Trophoblast cell (in vitro differentiated cells and primary cell): ENCODE measurements around the gene PIP4K2C.

Experiments
- DNase-seq, 2 donors: peaks; one replicate each; pipeline ENCODE4 v3.0.0-alpha.2; 2016
- H2AFZ ChIP-seq: 2 replicates; pipeline ENCODE4 v1.6.1; 2013; ENCODE audit warnings: low read length, moderate library complexity, mild to moderate bottlenecking; ENCODE audit not compliant: insufficient read depth, poor library complexity
- H2AK5ac ChIP-seq: 2 replicates; pipeline ENCODE4 v1.6.1; 2013; ENCODE audit warnings: mild to moderate bottlenecking, low read length
- H2BK120ac ChIP-seq: 2 replicates; pipeline ENCODE4 v1.6.1; 2013; ENCODE audit warnings: low read length, mild to moderate bottlenecking, moderate library complexity; ENCODE audit not compliant: insufficient read depth, poor library complexity
- H2BK12ac ChIP-seq: 2 replicates; pipeline ENCODE4 v1.6.1; 2013; ENCODE audit warnings: mild to moderate bottlenecking, low read length, moderate library complexity
- H2BK5ac ChIP-seq: 2 replicates; pipeline ENCODE4 v1.6.1; 2013; ENCODE audit warnings: low read length, low read depth, moderate library complexity, mild to moderate bottlenecking; ENCODE audit not compliant: poor library complexity
- H3K14ac ChIP-seq: 2 replicates; pipeline ENCODE4 v1.6.1; 2013; ENCODE audit warnings: mild to moderate bottlenecking, low read length
- H3K18ac ChIP-seq: 2 replicates; pipeline ENCODE4 v1.6.1; 2013; ENCODE audit warnings: mild to moderate bottlenecking, low read length
- H3K23ac ChIP-seq: 2 replicates; pipeline ENCODE4 v1.6.1; 2013; ENCODE audit warnings: low read length
- H3K27ac ChIP-seq: 2 replicates; pipeline ENCODE4 v1.5.1; 2013; ENCODE audit warnings: low read depth, mild to moderate bottlenecking, inconsistent platforms, low read length, moderate library complexity
- H3K27me3 ChIP-seq: 2 replicates; pipeline ENCODE4 v1.6.1; 2013; ENCODE audit warnings: inconsistent platforms, mild to moderate bottlenecking, low read length, moderate library complexity; ENCODE audit not compliant: insufficient read depth
- H3K36me3 ChIP-seq, 2 experiments: 1 replicate in 1 of 2; 2 replicates in 1 of 2; pipeline ENCODE4 v1.6.1; 2013; ENCODE audit warnings: low read length in 2 of 2, mild to moderate bottlenecking in 2 of 2, moderate library complexity in 1 of 2; ENCODE audit not compliant: insufficient read depth in 2 of 2, control insufficient read depth in 1 of 2
- H3K4ac ChIP-seq: 2 replicates; pipeline ENCODE4 v1.6.1; 2013; ENCODE audit warnings: low read depth, mild to moderate bottlenecking, low read length, moderate library complexity
- H3K4me1 ChIP-seq, 2 experiments: 1 replicate in 1 of 2; 2 replicates in 1 of 2; pipeline ENCODE4 v1.6.1; 2013; ENCODE audit warnings: low read length in 2 of 2, mild to moderate bottlenecking in 2 of 2, moderate library complexity in 1 of 2; ENCODE audit not compliant: insufficient read depth in 2 of 2, control insufficient read depth in 1 of 2
- H3K4me2 ChIP-seq: 2 replicates; pipeline ENCODE4 v1.6.1; 2013; ENCODE audit warnings: inconsistent platforms, mild to moderate bottlenecking, low read length, moderate library complexity
- H3K4me3 ChIP-seq: 2 replicates; pipeline ENCODE4 v1.5.1; 2013; ENCODE audit warnings: mild to moderate bottlenecking, low read depth, low read length, inconsistent platforms
- H3K79me1 ChIP-seq: one replicate; pipeline ENCODE4 v1.6.1; 2013; ENCODE audit warnings: low read length
- H3K79me2 ChIP-seq: 2 replicates; pipeline ENCODE4 v1.6.1; 2013; ENCODE audit warnings: low read length, mild to moderate bottlenecking; ENCODE audit not compliant: control insufficient read depth, insufficient read depth, poor library complexity
- H3K9ac ChIP-seq: 2 replicates; pipeline ENCODE4 v1.6.1; 2013; ENCODE audit warnings: mild to moderate bottlenecking, low read length
- H3K9me3 ChIP-seq: 2 replicates; pipeline ENCODE4 v1.6.1; 2013; ENCODE audit warnings: low read depth, mild to moderate bottlenecking, control low read depth, inconsistent platforms, low read length; ENCODE audit not compliant: insufficient read depth
- H4K12ac ChIP-seq: 2 replicates; pipeline ENCODE4 v1.6.1; 2013; ENCODE audit warnings: low read depth, mild to moderate bottlenecking, low read length, moderate library complexity
- H4K8ac ChIP-seq: 2 replicates; pipeline ENCODE4 v1.6.1; 2013; ENCODE audit warnings: low read depth, mild to moderate bottlenecking, low read length, moderate library complexity
- H4K91ac ChIP-seq: one replicate; pipeline ENCODE4 v1.6.1; 2013; ENCODE audit warnings: low read depth, mild to moderate bottlenecking, low read length, moderate library complexity
- WGBS: extraction: QIAGEN DNeasy Blood & Tissue Kit; methylation state at CpG from one replicate; pipeline ENCODE4 v1.1.7; 2013; ENCODE audit warnings: missing lambda C conversion rate; ENCODE audit not compliant: insufficient read length, insufficient coverage; ENCODE audit errors: extremely low coverage; 5-methylcytosine and 5-hydroxymethylcytosine counted together

PIP4K2C gene

GRCh38 chr12:57584050-57584449 is 6.9 kb upstream of the PIP4K2C start:
- H2BK12ac ChIP-seq = no peak overlapping the region
- no peak overlapping the region for H3K9ac ChIP-seq

GRCh38 chr12:57584690-57585089 is 6.3 kb upstream of the PIP4K2C start:
- no peak overlapping the region for H2BK120ac ChIP-seq
- H4K91ac ChIP-seq = no peak overlapping the region
- H3K27ac ChIP-seq = no peak overlapping the region
- H3K36me3 ChIP-seq = no peaks in the 10 kb centered on the region
- no peak overlapping the region for H3K4me2 ChIP-seq
- H3K4me3 ChIP-seq = no peak overlapping the region
- no peak overlapping the region for H2AK5ac ChIP-seq
- H3K23ac ChIP-seq = no peak overlapping the region
- no peak for DNase-seq
- no peak overlapping the region for H2BK12ac ChIP-seq
- H3K9me3 ChIP-seq = no peaks in the 10 kb centered on the region
- no peaks in the 10 kb centered on the region for H3K79me1 ChIP-seq
- no peak overlapping the region for H3K4ac ChIP-seq
- no peaks in the 10 kb centered on the region for H3K27me3 ChIP-seq
- H3K4me1 ChIP-seq = no peaks in the 10 kb centered on the region
- no peak overlapping the region for H4K12ac ChIP-seq
- H3K18ac ChIP-seq = no peak overlapping the region
- H2AFZ ChIP-seq = no peak overlapping the region
- no peak overlapping the region for H2BK5ac ChIP-seq
- H3K9ac ChIP-seq = no peak overlapping the region
- no peaks in the 10 kb centered on the region for H3K79me2 ChIP-seq
- H4K8ac ChIP-seq = no peak overlapping the region
- no peak overlapping the region for H3K14ac ChIP-seq

More at GRCh38 chr12:57584050-57584449, 6.9 kb upstream of the PIP4K2C start:
- Histone ChIP-seq H4K8ac (no peak overlapping the region), H3K14ac (no peak overlapping the region), H3K18ac (no peak overlapping the region), H3K27me3 (no peaks in the 10 kb centered on the region), H4K12ac (no peak overlapping the region), H2AFZ (no peak overlapping the region), H2BK120ac (no peak overlapping the region), H3K27ac (no peak overlapping the region), H3K4me2 (no peak overlapping the region), H2AK5ac (no peak overlapping the region), H3K4me3 (no peak overlapping the region), H2BK5ac (no peak overlapping the region), H3K4ac (no peak overlapping the region), H3K36me3 (no peaks in the 10 kb centered on the region), H3K4me1 (no peaks in the 10 kb centered on the region), H3K9me3 (no peaks in the 10 kb centered on the region), H4K91ac (no peak overlapping the region), H3K79me1 (no peaks in the 10 kb centered on the region), H3K79me2 (no peaks in the 10 kb centered on the region), H3K23ac (no peak overlapping the region)
- DNase-seq = no peak
- no CpG with 5 or more reads among the region's 2 CpGs for WGBS

GRCh38 chr12:57585156-57585555 is 5.8 kb upstream of the PIP4K2C start:
- Histone ChIP-seq H2AK5ac (no peak overlapping the region), H3K14ac (no peak overlapping the region), H3K4me3 (no peak overlapping the region), H2BK120ac (no peak overlapping the region), H2BK12ac (no peak overlapping the region), H3K9me3 (no peaks in the 10 kb centered on the region), H3K36me3 (no peaks in the 10 kb centered on the region), H3K4ac (no peak overlapping the region), H3K9ac (no peak overlapping the region), H4K8ac (no peak overlapping the region), H4K12ac (no peak overlapping the region), H2AFZ (no peak overlapping the region), H3K18ac (no peak overlapping the region), H3K79me2 (no peaks in the 10 kb centered on the region), H3K27me3 (no peaks in the 10 kb centered on the region), H2BK5ac (no peak overlapping the region), H3K79me1 (no peaks in the 10 kb centered on the region), H3K27ac (no peak overlapping the region), H3K4me1 (no peaks in the 10 kb centered on the region), H4K91ac (no peak overlapping the region), H3K4me2 (no peak overlapping the region), H3K23ac (no peak overlapping the region)
- DNase-seq = no peak
- no CpG with 5 or more reads among the region's 2 CpGs for WGBS

GRCh38 chr12:57586128-57586527 is 4.9 kb upstream of the PIP4K2C start:
- H3K4me2 ChIP-seq = no peak overlapping the region
- no peak overlapping the region for H3K27ac ChIP-seq
- H2AK5ac ChIP-seq = no peak overlapping the region
- H3K4me3 ChIP-seq = no peak overlapping the region
- no peak overlapping the region for H4K12ac ChIP-seq
- DNase-seq = no peak
- H2BK12ac ChIP-seq = no peak overlapping the region
- H2AFZ ChIP-seq = no peak overlapping the region
- no peak overlapping the region for H3K23ac ChIP-seq
- no peak overlapping the region for H3K14ac ChIP-seq
- no peak overlapping the region for H4K8ac ChIP-seq
- H3K79me2 ChIP-seq = peaks cover under 1% of the 10 kb centered on the region
- no peak overlapping the region for H3K9ac ChIP-seq
- no peaks in the 10 kb centered on the region for H3K9me3 ChIP-seq
- H3K4ac ChIP-seq = no peak overlapping the region
- H3K4me1 ChIP-seq = peaks cover 0 to 3% of the 10 kb centered on the region in 2 experiments
- H2BK5ac ChIP-seq = no peak overlapping the region
- H3K18ac ChIP-seq = no peak overlapping the region
- 100% methylated on average over 1 of the region's 3 CpGs for WGBS
- no peaks in the 10 kb centered on the region for H3K36me3 ChIP-seq
- H4K91ac ChIP-seq = no peak overlapping the region
- H3K79me1 ChIP-seq = peaks cover 2% of the 10 kb centered on the region
- no peak overlapping the region for H2BK120ac ChIP-seq
- no peaks in the 10 kb centered on the region for H3K27me3 ChIP-seq
